8988T (cell line): ENCODE data around the gene DMRT1.
"Not testable (repeated sequence)": the region's sequence is repeated elsewhere in the genome, so short reads cannot be mapped to it uniquely, and the experiment has no call there.

Source experiments
- DNase-seq: peaks from one replicate; pipeline ENCODE4 v3.0.0; 2011

The DMRT1 gene

GRCh38 chr9:972501-973294 is 131.2 kb downstream of the DMRT1 start:
- DNase-seq, result no peak

GRCh38 chr9:973295-973834 is 131.9 kb downstream of the DMRT1 start:
- no peak for DNase-seq

- no peak for DNase-seq
Observed at GRCh38 chr9:974031-974995, 132.8 kb downstream of the DMRT1 start.

DNA sequence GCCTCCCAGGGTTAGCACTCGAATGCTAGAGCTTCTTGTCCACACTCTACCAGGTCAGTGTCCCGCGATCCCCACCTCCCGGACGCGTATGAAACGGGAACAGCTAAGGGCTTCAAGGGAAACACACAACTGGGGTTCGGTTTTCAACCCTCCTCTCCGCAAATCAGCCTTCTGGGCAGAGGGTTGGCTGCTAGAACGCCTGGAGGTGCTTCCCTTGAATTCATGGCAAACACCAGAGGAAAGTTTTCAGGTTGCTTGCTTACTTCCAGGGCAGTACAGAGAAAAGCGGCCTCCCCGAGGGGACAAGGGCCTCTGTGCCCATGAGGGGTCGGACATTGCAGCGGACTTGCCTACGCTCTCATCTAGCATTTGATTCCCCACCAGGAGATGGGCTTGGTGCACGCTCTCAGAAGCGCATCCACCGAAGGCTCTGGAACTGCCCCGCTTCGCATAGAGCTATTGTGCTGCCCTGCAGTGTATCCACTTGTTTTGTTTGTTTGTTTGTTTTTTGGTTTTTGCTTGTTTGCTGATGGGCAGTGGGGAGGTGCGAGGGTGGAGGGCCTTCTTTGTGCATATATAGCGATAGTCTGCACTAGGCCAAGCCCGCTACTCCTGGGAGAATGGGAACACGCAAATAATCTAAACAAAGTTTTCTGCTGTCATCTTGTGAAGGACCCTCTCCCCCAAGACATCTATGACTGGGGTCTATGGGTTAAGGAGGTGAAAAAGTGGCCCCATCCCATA is 133.7 kb downstream of the DMRT1 start:
- DNase-seq, result no peak

DNA sequence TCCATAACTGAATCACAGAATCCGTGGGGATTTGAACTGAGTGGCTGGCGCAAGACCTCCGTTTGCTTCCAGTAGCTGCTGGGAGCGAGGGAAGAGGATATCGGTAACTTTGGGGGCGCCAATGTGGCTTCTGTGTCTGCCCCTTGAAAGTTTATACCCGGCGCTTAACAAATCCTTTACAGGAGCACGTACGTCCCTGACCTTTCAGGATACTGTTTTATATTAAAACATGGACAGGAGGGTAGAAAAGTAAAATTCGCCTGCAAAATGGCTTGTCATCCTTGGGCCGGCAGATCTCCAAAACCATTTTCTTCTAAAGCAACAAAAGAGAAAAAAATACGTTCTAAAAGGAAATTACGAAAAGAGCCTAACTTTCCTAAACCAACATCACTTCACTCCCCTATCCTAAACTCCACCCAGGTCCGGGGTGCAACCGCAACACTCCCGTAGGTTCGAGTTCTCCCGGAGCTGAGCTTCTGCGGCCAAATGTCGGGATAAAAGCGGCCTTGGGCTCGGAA is 134.3 kb downstream of the DMRT1 start:
- DNase-seq, result no peak

DNA sequence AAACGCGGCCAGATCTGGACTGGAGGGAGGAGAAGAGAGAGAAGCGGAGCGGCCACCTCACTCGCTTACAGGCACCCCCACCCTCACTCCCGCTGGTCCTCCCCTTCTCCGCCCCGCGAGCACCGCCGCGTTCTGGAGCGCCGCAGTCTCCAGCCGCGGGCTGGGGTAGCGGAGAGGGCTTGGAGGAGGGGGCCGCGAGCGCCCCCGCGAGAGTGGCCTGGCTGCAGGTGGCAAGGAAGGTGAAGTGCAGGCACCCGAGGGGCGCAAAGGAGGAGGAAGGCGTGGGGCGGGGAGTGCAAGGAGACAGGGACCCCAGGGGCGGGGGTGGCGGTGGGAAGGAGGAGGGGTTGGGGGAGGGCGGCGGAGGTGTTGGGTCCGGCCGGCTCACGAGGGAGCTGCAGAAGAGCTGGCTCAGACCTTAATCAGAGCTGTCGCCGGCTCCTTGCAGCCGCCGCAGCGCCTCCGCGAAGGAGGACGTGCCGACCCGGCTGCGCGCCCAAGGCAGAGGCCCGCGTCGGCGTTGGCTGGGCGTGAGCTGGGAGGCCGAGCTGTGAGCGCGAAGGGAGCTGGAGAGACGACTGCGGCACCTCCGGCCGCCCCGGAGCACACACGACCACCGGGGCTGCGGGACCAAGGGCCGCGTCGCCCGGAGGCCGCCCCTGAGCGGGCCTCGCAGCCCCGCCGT is 134.9 kb downstream of the DMRT1 start, which contains the start of gene DMRT3:
Gene DMRT3, plus strand, starts transcription at position 398 of the 685 bp plus-strand sequence. CDS start 347 bp downstream, outside the sequence.
- no peak for DNase-seq

- DNase-seq, result no peak
Observed at GRCh38 chr9:976943-977837, 135.7 kb downstream of the DMRT1 start.

- DNase-seq, result no peak
Observed at GRCh38 chr9:977838-978830, 136.6 kb downstream of the DMRT1 start.

GRCh38 chr9:979983-980382 is 138.5 kb downstream of the DMRT1 start:
- no peak for DNase-seq

DNA sequence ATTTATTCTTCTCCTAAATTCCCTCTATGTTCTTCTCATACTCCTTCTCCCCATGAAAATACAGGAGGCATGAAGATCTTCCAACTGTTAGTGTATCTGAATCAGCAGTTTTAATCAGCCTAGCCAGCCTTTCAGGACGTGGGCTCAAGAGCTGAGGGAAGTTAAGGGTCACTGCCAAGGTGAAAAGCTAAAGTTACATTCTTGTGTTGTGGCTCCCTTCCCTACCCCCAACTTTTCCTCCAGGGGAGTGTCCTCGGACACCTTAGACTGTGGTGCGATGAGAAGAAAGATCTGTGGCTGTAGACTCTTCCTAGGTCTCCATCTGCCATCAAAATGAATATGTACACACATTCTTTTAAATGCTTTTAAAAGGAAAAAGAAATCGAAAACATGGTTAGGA is 139.1 kb downstream of the DMRT1 start:
- no peak for DNase-seq

DNA sequence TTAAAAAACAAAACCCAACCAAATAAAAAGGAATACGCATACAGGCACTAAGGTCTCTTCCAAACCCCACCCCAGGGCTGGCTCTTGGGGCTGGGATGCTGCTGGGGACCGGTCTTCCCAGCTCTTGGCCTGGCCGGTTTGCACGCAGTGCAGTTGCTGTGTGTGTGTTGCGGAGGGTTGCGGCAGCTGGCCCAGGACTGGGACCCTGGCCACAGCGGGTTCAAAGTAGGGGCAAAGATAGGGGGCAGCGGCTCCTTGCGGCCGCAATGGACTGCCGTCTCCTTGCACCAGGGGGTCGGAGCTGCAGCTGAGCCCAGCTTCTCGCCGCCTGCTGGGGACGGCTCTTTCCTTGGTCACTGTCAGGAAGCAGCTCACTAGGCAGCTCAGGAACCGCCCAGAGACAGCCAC is 140.0 kb downstream of the DMRT1 start:
- DNase-seq, result no peak

DNA sequence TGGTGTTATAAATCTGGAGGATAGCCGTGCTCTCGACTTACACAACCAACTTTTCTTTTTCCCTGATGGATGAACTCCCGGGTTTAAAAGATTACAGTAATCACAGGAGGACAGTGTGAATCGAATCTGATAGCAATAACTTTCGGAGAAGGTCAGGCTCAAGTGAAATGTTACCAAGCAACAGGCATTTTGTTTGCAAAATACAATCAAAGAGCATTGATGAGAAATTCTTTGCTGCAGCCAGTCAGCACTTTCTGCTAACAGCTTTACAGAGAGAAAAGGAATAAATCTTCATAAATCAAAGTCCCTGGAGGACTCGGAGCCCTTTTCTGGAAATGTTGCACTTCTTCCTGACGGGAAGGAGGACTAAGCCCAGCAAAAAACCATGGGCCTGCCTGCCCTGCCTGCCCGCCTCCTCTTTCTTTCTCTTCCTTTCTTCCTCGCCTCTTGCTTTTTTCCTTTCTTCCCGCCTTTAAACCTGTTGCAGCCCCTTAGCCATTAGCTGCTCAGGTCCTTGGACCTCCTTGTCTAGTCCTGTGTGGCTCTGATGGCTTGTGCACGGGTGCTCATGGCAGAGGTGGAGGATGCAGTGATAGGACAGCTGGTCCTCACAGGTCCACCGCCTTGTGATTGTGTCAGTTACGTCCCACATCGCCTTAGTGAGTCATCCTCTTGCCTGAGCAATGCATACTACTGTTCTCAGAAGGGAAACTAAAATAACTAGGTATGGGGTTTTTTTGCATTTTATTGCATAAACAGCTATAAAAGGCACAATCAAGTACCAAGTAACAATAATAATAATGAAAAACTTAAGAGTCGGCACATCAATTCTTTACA is 141.1 kb downstream of the DMRT1 start:
- no peak for DNase-seq

- DNase-seq, result no peak
Observed at GRCh38 chr9:994005-994404, 152.5 kb downstream of the DMRT1 start.

- DNase-seq, result no peak
Observed at GRCh38 chr9:995192-995591, 153.7 kb downstream of the DMRT1 start.

DNA sequence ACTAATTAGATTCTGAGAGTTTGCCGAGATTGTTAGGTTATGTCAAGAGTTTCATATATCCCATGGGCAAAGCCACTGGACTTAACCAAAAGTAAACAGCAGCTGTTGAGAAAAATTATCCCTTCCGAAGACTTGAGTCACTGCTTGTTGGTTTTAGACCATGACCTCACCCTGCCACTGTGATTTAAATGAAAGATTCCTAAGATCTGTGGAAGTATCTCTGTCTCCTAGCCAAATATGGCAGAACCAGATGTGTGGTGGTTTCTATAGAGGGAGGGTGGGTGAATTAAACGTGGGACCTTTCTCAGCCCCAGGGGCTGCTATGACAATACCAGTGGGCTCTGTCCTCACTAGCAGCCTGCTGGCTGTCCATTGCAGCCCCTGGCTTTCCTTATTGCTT is 154.3 kb downstream of the DMRT1 start:
- DNase-seq, result no peak

DNA sequence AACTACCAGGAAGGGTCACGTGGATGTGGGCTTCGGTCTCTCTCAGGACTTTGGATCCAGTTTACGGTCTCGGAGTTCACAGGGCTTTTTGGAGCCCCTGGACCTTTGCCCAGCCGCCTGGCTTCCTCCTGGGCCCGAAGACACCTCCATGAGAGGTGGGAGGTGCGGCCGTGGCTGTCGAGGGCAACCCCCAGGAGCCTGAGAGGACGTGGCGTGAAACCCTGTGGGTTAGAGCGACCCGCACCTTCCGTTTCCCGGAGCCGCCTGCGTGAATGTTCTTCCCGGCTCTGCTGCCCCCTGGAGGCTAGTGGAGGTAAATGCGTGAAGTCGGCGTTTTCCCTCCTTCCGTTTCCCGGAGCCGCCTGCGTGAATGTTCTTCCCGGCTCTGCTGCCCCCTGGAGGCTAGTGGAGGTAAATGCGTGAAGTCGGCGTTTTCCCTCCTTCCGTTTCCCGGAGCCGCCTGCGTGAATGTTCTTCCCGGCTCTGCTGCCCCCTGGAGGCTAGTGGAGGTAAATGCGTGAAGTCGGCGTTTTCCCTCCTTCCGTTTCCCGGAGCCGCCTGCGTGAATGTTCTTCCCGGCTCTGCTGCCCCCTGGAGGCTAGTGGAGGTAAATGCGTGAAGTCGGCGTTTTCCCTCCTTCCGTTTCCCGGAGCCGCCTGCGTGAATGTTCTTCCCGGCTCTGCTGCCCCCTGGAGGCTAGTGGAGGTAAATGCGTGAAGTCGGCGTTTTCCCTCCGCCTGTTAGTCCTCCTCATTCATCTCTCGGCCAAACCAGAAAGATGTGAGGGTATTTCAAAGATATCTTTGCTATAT is 157.0 kb downstream of the DMRT1 start:
- not testable (repeated sequence) for DNase-seq

GRCh38 chr9:1001838-1002237 is 160.3 kb downstream of the DMRT1 start:
- DNase-seq, result no peak

GRCh38 chr9:1002678-1003077 is 161.2 kb downstream of the DMRT1 start:
- DNase-seq, result no peak
